NCI-H1417 treated with DMSO at 0.1 percent for 48 hours (cell line): Measurements from ENCODE around the gene PDIA6.

Experiments used
- DNase-seq: peaks from one replicate; lab custom pipeline; 2025; lab: John Stamatoyannopoulos, UW

The PDIA6 gene, protein sequence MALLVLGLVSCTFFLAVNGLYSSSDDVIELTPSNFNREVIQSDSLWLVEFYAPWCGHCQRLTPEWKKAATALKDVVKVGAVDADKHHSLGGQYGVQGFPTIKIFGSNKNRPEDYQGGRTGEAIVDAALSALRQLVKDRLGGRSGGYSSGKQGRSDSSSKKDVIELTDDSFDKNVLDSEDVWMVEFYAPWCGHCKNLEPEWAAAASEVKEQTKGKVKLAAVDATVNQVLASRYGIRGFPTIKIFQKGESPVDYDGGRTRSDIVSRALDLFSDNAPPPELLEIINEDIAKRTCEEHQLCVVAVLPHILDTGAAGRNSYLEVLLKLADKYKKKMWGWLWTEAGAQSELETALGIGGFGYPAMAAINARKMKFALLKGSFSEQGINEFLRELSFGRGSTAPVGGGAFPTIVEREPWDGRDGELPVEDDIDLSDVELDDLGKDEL

GRCh38 chr2:10812362-10813162 lies at the start of gene PDIA6:
TSS of gene PDIA6 (minus strand) at chr2:10812785. CDS start at chr2:10812696, 89 bp downstream.
- peak; percentile 78 for DNase-seq

DNA sequence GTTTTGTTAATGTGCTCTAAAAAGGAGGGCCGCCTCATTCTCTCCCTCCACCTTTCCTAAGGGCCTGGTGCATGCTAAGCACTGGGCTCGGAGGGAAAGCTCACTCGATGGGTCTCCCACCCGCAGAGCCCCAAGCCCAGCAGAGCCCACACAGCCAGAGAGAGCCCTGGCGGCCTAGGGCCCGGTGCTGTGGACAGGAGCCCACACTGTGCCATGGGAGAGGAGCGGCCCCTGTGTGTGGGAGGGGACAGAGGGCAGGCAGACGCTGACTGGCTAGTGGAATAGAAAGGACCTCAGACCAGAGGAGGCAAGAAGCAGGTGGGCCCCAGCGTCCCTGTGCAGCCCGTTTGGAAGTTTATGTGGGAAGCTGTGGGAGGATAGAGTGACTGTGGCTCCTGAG lies 49.7 kb upstream of the PDIA6 start:
- DNase-seq: no peak

- no peak for DNase-seq
Measured at GRCh38 chr2:10861765-10862164, 49.2 kb upstream of the PDIA6 start.

GRCh38 chr2:10860814-10861325 lies 48.3 kb upstream of the PDIA6 start:
- DNase-seq: no peak

GRCh38 chr2:10860081-10860813 lies 47.7 kb upstream of the PDIA6 start:
- no peak for DNase-seq

- no peak for DNase-seq
Measured at GRCh38 chr2:10859278-10859677, 46.7 kb upstream of the PDIA6 start.

DNA sequence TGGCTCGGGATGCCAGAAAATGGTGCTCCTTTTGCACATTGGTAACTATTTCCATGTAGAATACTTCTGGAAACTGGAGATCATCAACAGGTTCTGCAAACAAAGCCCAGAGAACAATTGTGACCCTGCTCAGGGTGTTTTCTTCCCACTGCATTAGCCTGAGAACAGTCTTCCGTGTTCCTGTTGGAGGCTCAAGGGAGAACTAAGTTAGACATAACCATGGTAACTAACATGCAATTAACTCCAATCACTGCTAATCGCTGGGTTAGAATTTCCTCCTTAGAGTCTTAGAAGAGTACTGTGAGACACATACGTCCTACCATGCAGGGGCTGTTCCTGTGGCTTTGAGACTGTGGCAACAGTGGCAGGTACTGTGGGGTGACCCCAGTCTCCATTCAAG lies 36.0 kb upstream of the PDIA6 start:
- DNase-seq: no peak

- no peak for DNase-seq
Measured at GRCh38 chr2:10847008-10847407, 34.4 kb upstream of the PDIA6 start.

GRCh38 chr2:10846110-10846861 lies 33.7 kb upstream of the PDIA6 start:
- no peak for DNase-seq

DNA sequence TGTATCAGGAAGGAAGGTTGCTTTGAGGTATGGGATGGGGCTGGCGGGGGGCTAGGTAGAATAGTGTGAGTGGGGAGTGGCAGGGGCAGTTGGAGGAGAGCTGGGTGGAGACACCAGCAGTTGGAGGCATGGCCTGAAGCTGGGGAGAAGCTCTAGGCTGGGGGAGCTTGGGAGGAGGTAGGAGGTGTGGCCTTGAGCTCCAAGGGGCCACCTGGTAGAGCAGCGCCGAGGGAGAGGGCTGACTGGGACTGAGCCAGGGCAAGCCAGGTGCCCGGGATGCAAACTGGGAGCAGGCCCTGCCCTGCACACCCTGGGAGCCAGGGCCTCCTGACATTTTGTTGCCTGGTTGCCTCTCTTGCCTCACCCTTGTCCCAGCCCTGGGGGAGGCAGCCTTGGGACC lies 33.1 kb upstream of the PDIA6 start:
- no peak for DNase-seq

- no peak for DNase-seq
Measured at GRCh38 chr2:10844097-10844496, 31.5 kb upstream of the PDIA6 start.

DNA sequence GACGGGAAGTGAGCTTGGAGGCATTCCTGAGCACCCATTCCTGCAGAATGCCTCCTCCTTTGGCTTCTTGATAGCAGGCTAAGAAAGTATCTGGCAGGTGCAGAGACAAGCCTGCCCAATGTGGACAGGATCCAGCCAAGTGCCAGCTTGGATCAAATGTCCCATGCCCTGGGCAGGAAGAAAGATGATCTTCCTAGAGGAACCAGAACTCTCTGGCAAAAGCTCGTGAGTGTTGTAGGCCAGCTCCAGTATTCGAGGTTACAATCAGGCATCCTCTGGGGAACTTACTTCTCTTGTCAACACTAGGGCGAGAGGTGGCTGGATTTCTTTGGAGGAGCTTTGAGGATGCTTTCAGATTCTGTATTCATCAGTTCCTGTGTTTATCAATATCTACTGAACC lies 29.9 kb upstream of the PDIA6 start:
- no peak for DNase-seq

DNA sequence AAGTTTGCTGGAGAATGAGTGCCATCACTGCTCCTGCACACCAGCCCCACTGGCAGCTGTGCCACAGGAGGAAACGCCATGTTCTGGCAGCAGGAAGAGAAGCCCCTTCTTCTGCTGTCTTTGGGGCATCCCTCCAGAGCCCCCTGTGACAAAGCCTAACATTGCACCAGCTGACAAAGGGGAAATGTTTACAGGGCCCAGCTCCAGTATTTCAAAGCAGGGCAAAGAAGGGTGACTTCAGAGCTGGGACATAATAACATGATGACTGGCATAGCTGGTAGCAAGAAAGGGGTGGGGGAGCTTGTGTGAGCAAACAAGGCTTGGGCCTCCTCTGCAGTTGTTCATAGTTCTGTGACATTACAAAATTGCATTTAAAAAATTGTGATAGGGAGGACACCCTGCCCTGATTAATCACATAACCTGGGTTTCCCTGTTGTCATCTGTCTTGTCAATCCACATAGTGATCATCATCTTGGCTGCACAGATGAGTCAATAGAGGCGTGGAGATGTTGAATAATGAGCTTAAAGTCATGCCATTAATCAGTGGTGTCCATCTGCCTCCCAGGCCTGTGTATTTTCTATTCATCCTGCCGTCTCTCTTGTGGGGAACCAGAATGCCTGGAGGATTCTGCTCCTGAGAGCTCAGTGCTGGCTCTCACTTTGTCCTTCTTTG lies 29.1 kb upstream of the PDIA6 start:
- no peak for DNase-seq

- DNase-seq: no peak
Measured at GRCh38 chr2:10839813-10840212, 27.2 kb upstream of the PDIA6 start.

DNA sequence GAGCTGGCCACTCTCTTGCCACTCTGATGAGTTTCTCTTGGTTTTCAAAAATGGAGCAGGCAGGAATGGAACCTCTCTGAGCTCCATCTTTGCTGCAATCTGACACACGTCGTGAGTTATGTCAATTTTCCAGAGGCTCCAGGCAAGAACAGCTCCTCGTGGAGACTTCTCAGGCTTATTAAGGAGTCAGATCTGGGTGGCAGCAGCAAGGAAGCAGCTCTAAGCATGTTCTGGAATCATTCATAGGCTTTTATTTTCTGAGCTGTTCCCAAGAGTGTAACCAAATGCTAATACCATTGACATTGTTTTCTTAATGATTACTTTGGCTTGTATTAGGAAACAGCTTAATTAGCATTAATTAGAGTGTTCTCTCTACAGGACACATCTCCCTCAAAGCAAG lies 26.1 kb upstream of the PDIA6 start:
- no peak for DNase-seq

GRCh38 chr2:10837298-10838266 lies 25.0 kb upstream of the PDIA6 start:
- no peak for DNase-seq

- DNase-seq: no peak
Measured at GRCh38 chr2:10835052-10835970, 22.7 kb upstream of the PDIA6 start.

DNA sequence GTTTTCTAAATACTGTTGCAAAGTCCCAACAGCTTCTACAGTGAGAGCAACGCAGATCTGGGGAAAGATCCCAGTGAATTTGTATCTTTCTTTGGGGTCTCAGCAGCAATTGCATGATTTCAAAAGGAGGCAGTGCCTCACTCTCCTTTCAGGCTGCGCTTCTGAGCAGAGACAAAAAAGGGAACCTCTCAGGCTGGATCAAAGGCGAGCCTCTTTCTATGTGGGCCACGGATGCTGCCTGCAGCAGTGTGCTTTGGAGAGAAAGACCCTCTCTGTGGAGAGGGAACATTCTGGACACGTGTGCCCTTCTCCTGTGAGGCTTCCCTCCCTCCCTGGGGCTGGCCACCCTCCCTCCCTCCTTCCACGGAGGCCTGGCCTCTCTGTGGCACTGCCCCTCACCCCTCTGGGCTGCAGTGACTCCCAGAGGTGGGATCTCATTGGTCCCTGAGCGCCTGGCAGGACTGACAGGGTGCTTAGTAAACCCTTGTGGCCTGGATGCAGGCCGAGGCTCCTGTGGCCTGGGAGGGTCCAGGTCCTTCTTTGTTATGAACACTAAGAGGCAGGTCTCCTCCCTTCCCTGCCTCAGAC lies 21.6 kb upstream of the PDIA6 start:
- no peak for DNase-seq
